Fibroblast of villous mesenchyme (primary cell): ENCODE measurements around the gene LHFPL2. TPM values are rescaled to one million over a fixed set of nuclear protein-coding genes. Genes with fewer than 3 reads are reported as not detected.

Experiments used
- DNase-seq: peaks from one replicate; pipeline ENCODE4 v3.0.0-alpha.2; 2010; ENCODE audit warnings: low read depth
- H3K4me3 ChIP-seq: 2 replicates; pipeline ENCODE4 v1.5.1; 2011; ENCODE audit warnings: low read depth, mild to moderate bottlenecking, low read length
- total RNA-seq: library from RNA; depleted of rRNA; stranded (reverse); fragments of >200 nt; gene quantifications from 2 replicates; pipeline ENCODE4 v1.2.3, GENCODE V29; 2012
- TF ChIP-seq, protein P1 (sequence below): IDR thresholded peaks from 2 replicates; pipeline ENCODE4 v1.5.1; 2012; ENCODE audit warnings: low read depth, mild to moderate bottlenecking, low read length; ENCODE audit not compliant: insufficient read depth

LHFPL2 gene
- total RNA-seq, 1 donor: 35.0 TPM

- no peak overlapping the region for H3K4me3 ChIP-seq
- no peak for DNase-seq
- TF ChIP-seq, protein P1, sequence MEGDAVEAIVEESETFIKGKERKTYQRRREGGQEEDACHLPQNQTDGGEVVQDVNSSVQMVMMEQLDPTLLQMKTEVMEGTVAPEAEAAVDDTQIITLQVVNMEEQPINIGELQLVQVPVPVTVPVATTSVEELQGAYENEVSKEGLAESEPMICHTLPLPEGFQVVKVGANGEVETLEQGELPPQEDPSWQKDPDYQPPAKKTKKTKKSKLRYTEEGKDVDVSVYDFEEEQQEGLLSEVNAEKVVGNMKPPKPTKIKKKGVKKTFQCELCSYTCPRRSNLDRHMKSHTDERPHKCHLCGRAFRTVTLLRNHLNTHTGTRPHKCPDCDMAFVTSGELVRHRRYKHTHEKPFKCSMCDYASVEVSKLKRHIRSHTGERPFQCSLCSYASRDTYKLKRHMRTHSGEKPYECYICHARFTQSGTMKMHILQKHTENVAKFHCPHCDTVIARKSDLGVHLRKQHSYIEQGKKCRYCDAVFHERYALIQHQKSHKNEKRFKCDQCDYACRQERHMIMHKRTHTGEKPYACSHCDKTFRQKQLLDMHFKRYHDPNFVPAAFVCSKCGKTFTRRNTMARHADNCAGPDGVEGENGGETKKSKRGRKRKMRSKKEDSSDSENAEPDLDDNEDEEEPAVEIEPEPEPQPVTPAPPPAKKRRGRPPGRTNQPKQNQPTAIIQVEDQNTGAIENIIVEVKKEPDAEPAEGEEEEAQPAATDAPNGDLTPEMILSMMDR: no peak
These were observed 95.7 kb downstream of the LHFPL2 start for GRCh38 chr5:78552729-78553342.

GRCh38 chr5:78550891-78551290, 97.7 kb downstream of the LHFPL2 start:
- peak; percentile 64 for DNase-seq
- no peak overlapping the region for H3K4me3 ChIP-seq
- TF ChIP-seq, protein P1: no peak

DNA sequence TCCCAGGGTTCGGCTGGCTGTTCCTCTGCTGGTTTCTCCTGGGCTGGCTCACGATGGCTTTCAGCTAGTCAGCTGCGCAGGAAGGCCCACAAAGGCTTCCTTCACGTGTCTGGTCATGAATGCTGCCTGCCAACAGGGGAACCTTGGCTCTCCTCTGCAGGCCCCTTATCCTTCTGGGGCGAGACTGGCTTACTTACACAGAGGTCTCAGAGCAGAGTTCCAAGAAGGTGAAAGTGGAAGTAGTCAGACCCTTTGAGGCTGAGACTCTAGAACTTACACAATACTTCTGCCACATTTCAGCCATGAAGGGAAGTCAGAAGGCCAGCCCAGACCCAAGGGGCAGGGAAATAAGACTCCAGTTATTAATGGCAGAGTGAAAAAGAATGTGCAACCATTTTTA, 99.5 kb downstream of the LHFPL2 start:
- peak; percentile 60 for DNase-seq
- TF ChIP-seq, protein P1: no peak
- H3K4me3 ChIP-seq: no peak overlapping the region

GRCh38 chr5:78547731-78548615, 100.6 kb downstream of the LHFPL2 start:
- H3K4me3 ChIP-seq: no peak overlapping the region

DNA sequence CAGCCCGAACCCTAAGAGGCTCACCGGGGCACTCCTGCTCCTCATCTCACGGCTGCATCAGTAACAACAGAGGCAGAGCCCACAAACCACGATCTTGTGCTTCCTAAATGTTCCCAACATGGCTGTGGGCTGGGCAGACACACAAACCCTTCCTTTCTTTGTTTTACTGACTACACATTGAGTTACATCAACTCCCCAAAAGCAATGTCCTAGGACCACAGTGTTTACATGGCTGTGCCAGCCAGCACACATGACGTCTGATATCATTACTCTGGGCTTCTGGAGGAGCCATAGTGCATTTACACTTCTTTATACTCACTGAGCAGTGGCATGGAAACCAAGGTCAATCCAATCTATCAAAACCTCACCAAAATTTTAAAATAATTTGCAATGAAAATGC, 101.4 kb downstream of the LHFPL2 start:
- TF ChIP-seq, protein P1: no peak
- DNase-seq: peak; percentile 82
- H3K4me3 ChIP-seq: no peak overlapping the region

More at GRCh38 chr5:78547731-78548615, 100.6 kb downstream of the LHFPL2 start:
- DNase-seq: peak; percentile 97
- TF ChIP-seq, protein P1: no peak

DNA sequence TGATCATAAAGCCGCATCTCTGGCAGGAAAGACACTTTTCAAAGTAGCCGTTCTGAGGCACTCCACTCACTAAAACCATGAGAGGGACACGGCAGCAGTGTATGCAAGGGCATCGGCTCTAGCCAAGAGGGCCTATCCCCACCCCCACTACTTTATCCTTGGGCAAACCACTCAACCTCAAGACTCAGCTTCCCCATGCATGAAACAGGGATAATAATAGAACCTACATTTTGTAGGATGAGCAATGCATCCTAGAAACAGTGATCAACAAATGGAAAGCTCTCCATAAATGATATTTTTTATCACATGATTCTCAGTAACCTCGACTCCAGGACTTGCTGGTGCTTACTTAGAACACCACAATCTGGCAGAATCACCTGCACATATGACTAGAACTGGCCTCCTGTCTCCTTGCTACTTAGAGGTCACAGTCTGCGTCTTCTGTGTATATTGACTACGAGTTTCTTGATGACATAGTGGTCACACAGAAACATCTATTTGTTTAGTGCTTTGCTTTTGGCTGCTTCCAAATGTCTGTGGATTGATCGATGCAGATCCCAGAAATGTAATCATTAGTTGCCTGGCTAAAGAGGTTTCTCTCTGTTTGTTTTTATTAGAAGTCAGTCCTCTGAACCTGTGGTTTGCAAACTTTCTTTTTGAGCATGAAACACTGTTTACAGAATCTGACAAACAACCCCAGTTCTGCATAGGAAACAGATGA, 102.1 kb downstream of the LHFPL2 start:
- TF ChIP-seq, protein P1: no peak
- DNase-seq: no peak

More for the DNA sequence above, 102.1 kb downstream of the LHFPL2 start:
- H3K4me3 ChIP-seq: no peak overlapping the region
